ENCODE measurements around the gene RHOBTB3.

The RHOBTB3 gene

GRCh38 chr5:95721582-95722295 is 9.4 kb upstream of the RHOBTB3 start:
- Histone ChIP-seq H3K9ac (ENCODE audit: low read depth, low read length) (no peak overlapping the region), H3K4me1 (ENCODE audit: insufficient read depth, low read length) (peaks cover 4% of the 10 kb centered on the region; the same call in 1 of the 2 replicates), H3K9me3 (ENCODE audit: control insufficient read depth, insufficient read depth, low read length) (no peaks in the 10 kb centered on the region)

GRCh38 chr5:95723632-95724369 is 7.3 kb upstream of the RHOBTB3 start:
- no peaks in the 10 kb centered on the region for H3K36me3 ChIP-seq (ENCODE audit: insufficient read depth, low read length)
- no peaks in the 10 kb centered on the region; the same call in 1 of the 2 replicates for H3K4me1 ChIP-seq (ENCODE audit: insufficient read depth, low read length)
- H3K9ac ChIP-seq (ENCODE audit: low read depth, low read length) = no peak overlapping the region
- H3K9me3 ChIP-seq (ENCODE audit: control insufficient read depth, insufficient read depth, low read length) = no peaks in the 10 kb centered on the region

More at GRCh38 chr5:95721582-95722295, 9.4 kb upstream of the RHOBTB3 start:
- no peaks in the 10 kb centered on the region for H3K36me3 ChIP-seq (ENCODE audit: insufficient read depth, low read length)

GRCh38 chr5:95725071-95725820 is 5.9 kb upstream of the RHOBTB3 start:
- no peaks in the 10 kb centered on the region; the same call in none of the 2 replicates for H3K4me1 ChIP-seq (ENCODE audit: insufficient read depth, low read length)
- no peaks in the 10 kb centered on the region for H3K9me3 ChIP-seq (ENCODE audit: control insufficient read depth, insufficient read depth, low read length)
- no peak overlapping the region for H3K9ac ChIP-seq (ENCODE audit: low read depth, low read length)
- H3K36me3 ChIP-seq (ENCODE audit: insufficient read depth, low read length) = no peaks in the 10 kb centered on the region

GRCh38 chr5:95725937-95726810 is 5.0 kb upstream of the RHOBTB3 start:
- Histone ChIP-seq H3K9me3 (ENCODE audit: control insufficient read depth, insufficient read depth, low read length) (no peaks in the 10 kb centered on the region), H3K36me3 (ENCODE audit: insufficient read depth, low read length) (no peaks in the 10 kb centered on the region), H3K4me1 (ENCODE audit: insufficient read depth, low read length) (no peaks in the 10 kb centered on the region; the same call in none of the 2 replicates), H3K9ac (ENCODE audit: low read depth, low read length) (no peak overlapping the region)

GRCh38 chr5:95726811-95727763 is 4.0 kb upstream of the RHOBTB3 start:
- Histone ChIP-seq H3K9me3 (ENCODE audit: control insufficient read depth, insufficient read depth, low read length) (no peaks in the 10 kb centered on the region), H3K9ac (ENCODE audit: low read depth, low read length) (no peak overlapping the region), H3K36me3 (ENCODE audit: insufficient read depth, low read length) (no peaks in the 10 kb centered on the region), H3K4me1 (ENCODE audit: insufficient read depth, low read length) (no peaks in the 10 kb centered on the region; the same call in none of the 2 replicates)

GRCh38 chr5:95727764-95728191 is 3.4 kb upstream of the RHOBTB3 start:
- no peak overlapping the region for H3K9ac ChIP-seq (ENCODE audit: low read depth, low read length)
- H3K36me3 ChIP-seq (ENCODE audit: insufficient read depth, low read length) = no peaks in the 10 kb centered on the region
- H3K4me1 ChIP-seq (ENCODE audit: insufficient read depth, low read length) = no peaks in the 10 kb centered on the region; the same call in none of the 2 replicates
- no peaks in the 10 kb centered on the region for H3K9me3 ChIP-seq (ENCODE audit: control insufficient read depth, insufficient read depth, low read length)

- H3K9ac ChIP-seq (ENCODE audit: low read depth, low read length) = no peak overlapping the region
- no peaks in the 10 kb centered on the region for H3K9me3 ChIP-seq (ENCODE audit: control insufficient read depth, insufficient read depth, low read length)
- no peaks in the 10 kb centered on the region; the same call in none of the 2 replicates for H3K4me1 ChIP-seq (ENCODE audit: insufficient read depth, low read length)
- no peaks in the 10 kb centered on the region for H3K36me3 ChIP-seq (ENCODE audit: insufficient read depth, low read length)
Measured at GRCh38 chr5:95728494-95729114, 2.5 kb upstream of the RHOBTB3 start.

- Histone ChIP-seq H3K9ac (ENCODE audit: low read depth, low read length) (no peak overlapping the region), H3K36me3 (ENCODE audit: insufficient read depth, low read length) (no peaks in the 10 kb centered on the region), H3K9me3 (ENCODE audit: control insufficient read depth, insufficient read depth, low read length) (no peaks in the 10 kb centered on the region), H3K4me1 (ENCODE audit: insufficient read depth, low read length) (no peaks in the 10 kb centered on the region; the same call in none of the 2 replicates)
Measured at GRCh38 chr5:95729115-95730010, 1.8 kb upstream of the RHOBTB3 start.

GRCh38 chr5:95730011-95730700 is 980 bp upstream of the RHOBTB3 start:
- no peaks in the 10 kb centered on the region for H3K9me3 ChIP-seq (ENCODE audit: control insufficient read depth, insufficient read depth, low read length)
- H3K4me1 ChIP-seq (ENCODE audit: insufficient read depth, low read length) = no peaks in the 10 kb centered on the region; the same call in none of the 2 replicates
- H3K9ac ChIP-seq (ENCODE audit: low read depth, low read length) = peak overlapping the region; percentile 67
- no peaks in the 10 kb centered on the region for H3K36me3 ChIP-seq (ENCODE audit: insufficient read depth, low read length)

- Histone ChIP-seq H3K4me1 (ENCODE audit: insufficient read depth, low read length) (no peaks in the 10 kb centered on the region; the same call in none of the 2 replicates), H3K9me3 (ENCODE audit: control insufficient read depth, insufficient read depth, low read length) (no peaks in the 10 kb centered on the region), H3K36me3 (ENCODE audit: insufficient read depth, low read length) (no peaks in the 10 kb centered on the region), H3K9ac (ENCODE audit: low read depth, low read length) (peak overlapping the region; percentile 67)
Measured at GRCh38 chr5:95731571-95732554, 727 bp downstream of the RHOBTB3 start.
